GM20431 (cell line): ENCODE measurements around the gene ST8SIA2.
"Not testable (repeated sequence)": the region's sequence is repeated elsewhere in the genome, so short reads cannot be mapped to it uniquely, and the experiment has no call there.

Experiments
- in situ Hi-C: fragments of 300-500 bp; cut with MseI, MboI; formaldehyde crosslinking; loops from one replicate; pipeline ENCODE4 v1.15.0; 2020; ENCODE audit warnings: low sequenced_read_pairs; ENCODE audit not compliant: unreplicated experiment

ST8SIA2 gene

GRCh38 chr15:92471288-92471687 is 77.6 kb downstream of the ST8SIA2 start:
- in situ Hi-C loops, result no loop called here

- in situ Hi-C loops, result no loop called here
These were observed 80.1 kb downstream of the ST8SIA2 start for GRCh38 chr15:92473756-92474155.

DNA sequence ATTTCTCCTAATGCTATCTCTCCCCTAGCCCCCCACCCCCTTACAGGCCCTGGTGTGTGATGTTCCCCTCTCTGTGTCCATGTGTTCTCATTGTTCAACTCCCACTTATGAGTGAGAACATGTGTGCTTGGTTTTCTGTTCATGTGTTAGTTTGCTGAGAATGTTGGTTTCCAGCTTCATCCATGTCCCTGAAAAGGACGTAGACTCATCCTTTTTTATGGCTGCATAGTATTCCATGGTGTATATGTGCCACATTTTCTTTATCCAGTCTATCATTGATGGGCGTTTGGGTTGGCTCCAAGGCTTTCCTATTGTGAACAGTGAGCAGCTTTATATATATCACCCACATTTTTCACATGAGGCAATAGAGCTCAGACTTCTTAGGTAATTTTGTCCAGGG is 86.0 kb downstream of the ST8SIA2 start:
- in situ Hi-C loops, result not testable (repeated sequence)

- in situ Hi-C loops, result no loop called here
These were observed 86.7 kb downstream of the ST8SIA2 start for GRCh38 chr15:92480361-92480760.

DNA sequence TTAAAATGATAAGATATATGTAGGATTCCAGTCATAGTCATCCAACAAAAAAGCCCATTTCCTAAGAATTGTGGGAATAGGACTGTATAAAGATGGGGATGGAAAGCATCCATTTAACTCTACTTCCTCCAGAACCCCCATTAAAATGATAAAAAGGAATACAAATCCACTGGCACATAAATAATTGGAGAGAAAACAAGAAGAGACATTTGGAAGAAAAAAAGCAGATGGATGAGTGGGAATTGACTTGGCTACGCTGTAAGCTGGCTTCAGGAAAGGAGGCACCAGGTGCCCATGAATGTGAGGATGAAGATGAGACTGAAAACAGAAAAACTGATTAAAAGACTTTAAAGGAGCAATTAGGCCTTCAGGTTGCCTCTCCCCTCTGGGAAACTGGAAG is 91.8 kb downstream of the ST8SIA2 start:
- in situ Hi-C loops, result no loop called here

DNA sequence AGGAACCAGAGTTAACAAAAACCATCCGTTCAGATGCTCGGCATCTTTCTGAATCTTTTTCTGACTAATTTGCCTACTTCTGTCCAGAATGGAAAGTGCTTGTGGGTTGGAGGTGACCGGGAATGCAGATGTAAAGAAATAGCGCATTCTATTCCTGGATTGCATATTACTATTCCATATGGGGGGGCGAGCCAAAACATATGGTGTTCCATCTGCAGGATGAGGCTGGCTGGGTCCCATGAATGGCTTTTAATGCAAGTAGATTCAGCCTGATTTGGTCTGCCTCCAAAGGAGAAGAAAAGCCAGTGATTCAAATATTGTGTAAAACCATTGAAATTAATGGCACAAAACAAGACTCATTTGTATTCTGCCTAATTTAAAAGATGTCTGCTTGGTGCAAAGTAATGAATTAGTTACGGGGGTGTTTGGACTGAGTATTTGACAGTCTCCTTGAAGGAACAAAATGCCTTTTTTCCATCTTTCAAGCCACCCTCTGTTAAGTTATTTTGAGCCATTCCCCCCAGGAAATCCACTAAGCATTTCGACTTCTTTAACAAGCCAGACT is 99.0 kb downstream of the ST8SIA2 start:
- in situ Hi-C loops, result no loop called here

DNA sequence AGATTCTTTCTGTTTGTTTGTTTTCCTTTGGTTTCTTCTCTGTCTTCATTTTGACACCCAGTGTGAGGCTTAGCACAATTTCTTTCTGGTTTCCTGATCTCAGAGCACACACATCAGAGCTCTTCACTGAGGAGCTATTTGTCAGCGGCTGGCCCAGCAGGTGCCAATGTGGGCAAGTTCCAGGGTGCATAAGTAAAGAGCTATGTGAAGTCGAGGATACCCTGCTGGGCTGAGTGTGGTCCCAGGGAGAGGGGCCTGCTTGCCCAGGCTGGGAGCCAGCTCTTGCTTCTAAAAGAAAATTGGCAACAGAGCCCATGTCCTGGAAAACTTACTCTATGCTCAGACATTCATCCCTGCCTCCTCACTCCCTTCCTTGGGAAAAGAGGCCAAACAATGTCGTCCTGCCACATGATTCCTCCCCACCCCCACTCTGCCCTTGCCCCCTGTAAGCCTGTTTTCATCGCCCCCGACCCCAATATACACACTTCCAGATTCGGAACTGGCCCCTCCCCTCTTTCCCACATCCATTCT is 101.2 kb downstream of the ST8SIA2 start:
- in situ Hi-C loops, result no loop called here

- in situ Hi-C loops, result no loop called here
These were observed 101.8 kb downstream of the ST8SIA2 start for GRCh38 chr15:92495446-92495845.

DNA sequence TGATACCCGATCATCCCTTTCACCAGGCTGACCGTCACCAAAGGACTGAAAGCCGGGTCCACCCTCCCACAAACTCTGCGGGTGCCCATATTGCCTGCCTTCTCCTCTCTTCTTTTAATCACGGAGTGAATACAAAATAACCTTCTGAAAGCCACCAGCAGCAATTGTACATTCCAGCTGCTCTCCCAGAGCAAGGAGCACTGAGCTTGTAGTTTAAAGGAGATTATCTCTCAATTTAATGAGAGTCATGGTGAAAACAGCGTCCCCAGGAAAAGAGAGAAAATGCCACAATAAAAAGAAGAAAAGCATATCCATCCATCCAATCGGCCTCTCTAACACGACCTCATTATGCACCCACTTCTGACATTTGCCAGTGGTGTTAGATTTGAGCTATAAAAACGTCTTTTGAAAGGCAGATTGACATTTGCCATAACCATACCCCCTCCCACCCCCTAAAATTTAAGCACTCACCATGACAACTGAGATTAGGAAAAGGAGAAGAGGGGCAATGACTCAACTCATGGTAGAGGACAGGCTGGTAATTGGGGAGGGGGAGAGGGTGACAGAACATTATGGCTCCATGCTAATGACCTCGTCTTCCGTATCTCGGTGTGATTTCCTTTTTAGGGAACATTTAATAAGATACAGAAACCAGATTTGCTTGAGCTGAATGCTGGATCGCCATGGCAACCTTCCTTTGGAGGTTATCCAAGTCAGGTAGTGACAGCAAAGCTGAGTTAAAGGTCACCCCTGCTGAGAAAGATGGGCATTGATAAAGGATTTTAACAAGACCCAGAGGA is 106.2 kb downstream of the ST8SIA2 start:
- in situ Hi-C loops, result loop anchor here (25.0 kb wide), 1 partner anchor 212 kb away; no protein-coding TSS in a partner anchor

DNA sequence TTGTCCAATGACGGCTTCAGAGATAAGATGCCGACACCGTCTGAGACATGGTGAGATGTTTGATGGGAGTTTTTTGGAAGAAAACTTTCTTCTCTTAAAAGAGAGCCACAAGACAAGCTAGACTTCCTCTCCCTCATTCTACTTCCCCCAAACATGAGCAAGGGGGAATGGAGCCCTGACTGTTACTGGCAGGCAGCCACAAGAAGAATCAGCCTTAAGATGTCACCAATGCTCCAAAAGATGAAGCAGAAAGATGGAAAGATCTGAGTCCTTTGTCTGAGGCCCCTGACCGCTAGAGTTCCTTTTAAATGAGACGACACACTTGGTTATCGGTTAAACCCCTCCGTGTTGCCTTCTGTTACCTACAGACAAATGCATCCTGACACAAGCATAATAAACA is 108.7 kb downstream of the ST8SIA2 start:
- in situ Hi-C loops, result loop anchor here (25.0 kb wide), 1 partner anchor 210 kb away; no protein-coding TSS in a partner anchor

GRCh38 chr15:92502930-92503857 is 109.5 kb downstream of the ST8SIA2 start:
- in situ Hi-C loops, result loop anchor here (25.0 kb wide), 1 partner anchor 209 kb away; no protein-coding TSS in a partner anchor

GRCh38 chr15:92503889-92504288 is 110.2 kb downstream of the ST8SIA2 start:
- in situ Hi-C loops, result loop anchor here (25.0 kb wide), 1 partner anchor 208 kb away; no protein-coding TSS in a partner anchor

DNA sequence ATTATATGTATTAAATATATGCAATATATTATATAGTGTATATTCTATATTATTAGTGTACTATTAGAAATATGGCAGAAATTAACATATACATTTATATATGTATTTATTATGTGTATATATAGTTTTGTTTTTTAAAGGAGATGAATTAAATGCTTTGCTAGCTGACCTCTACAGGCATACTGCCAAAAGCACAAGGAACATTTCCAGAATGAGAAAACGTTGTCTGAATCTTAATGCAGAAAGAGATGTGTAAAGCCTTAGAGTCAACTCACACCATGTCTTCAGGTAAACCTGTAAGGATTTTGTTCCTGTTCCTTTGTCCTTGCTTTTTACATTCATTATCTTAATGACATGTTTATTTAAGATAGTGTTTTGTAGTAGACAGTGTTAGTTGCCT is 111.9 kb downstream of the ST8SIA2 start:
- in situ Hi-C loops, result loop anchor here (25.0 kb wide), 1 partner anchor 207 kb away; no protein-coding TSS in a partner anchor

DNA sequence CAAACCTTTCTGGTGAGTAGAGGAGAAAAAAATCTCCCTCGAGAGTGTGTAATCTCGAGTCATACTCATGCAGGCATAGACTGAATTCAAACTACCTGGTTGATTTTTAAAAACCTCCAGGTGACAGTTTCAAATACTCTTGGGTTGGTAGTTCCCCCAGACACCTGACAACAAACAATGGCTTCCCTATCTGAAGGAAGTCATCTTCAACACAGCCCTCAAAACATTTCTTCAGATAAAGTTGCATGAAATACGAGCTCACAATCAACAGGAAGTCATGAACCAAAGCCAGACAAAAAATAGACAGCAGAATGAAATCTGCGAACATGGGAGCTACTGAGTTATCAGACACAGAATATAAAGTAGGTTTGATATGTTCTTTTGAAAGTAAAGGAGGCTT is 112.8 kb downstream of the ST8SIA2 start:
- in situ Hi-C loops, result loop anchor here (25.0 kb wide), 1 partner anchor 206 kb away; no protein-coding TSS in a partner anchor

- in situ Hi-C loops, result loop anchor here (25.0 kb wide), 1 partner anchor 202 kb away; no protein-coding TSS in a partner anchor
These were observed 116.6 kb downstream of the ST8SIA2 start for GRCh38 chr15:92510163-92510882.
